GM18951 (cell line): ENCODE measurements around the gene CALN1.

Source experiments
- POLR2A ChIP-seq: IDR thresholded peaks from 4 replicates; pipeline ENCODE4 v1.6.1; 2011; ENCODE audit warnings: mild to moderate bottlenecking; ENCODE audit not compliant: insufficient read length, insufficient read depth; ENCODE audit errors: extremely low read depth
- in situ Hi-C: fragments of 300-500 bp; cut with MboI; formaldehyde crosslinking; loops from one replicate; pipeline ENCODE4 v1.12.0; 2022; ENCODE audit warnings: low sequenced_read_pairs, mixed read lengths, inconsistent platforms; ENCODE audit not compliant: unreplicated experiment

The CALN1 gene

GRCh38 chr7:72260406-72260805 is 151.7 kb downstream of the CALN1 start:
- in situ Hi-C loops, result no loop called here
- no peak for TF ChIP-seq POLR2A

GRCh38 chr7:72258074-72258473 is 154.1 kb downstream of the CALN1 start:
- in situ Hi-C loops, result no loop called here
- no peak for TF ChIP-seq POLR2A

GRCh38 chr7:72254455-72254854 is 157.7 kb downstream of the CALN1 start:
- in situ Hi-C loops, result no loop called here
- no peak for TF ChIP-seq POLR2A

- TF ChIP-seq POLR2A, result no peak
- in situ Hi-C loops, result no loop called here
Observed at GRCh38 chr7:72249106-72249505, 163.0 kb downstream of the CALN1 start.

- TF ChIP-seq POLR2A, result no peak
- in situ Hi-C loops, result no loop called here
Observed at GRCh38 chr7:72244826-72245398, 167.2 kb downstream of the CALN1 start.

- no peak for TF ChIP-seq POLR2A
- in situ Hi-C loops, result no loop called here
Observed at GRCh38 chr7:72243329-72243728, 168.8 kb downstream of the CALN1 start.

- in situ Hi-C loops, result no loop called here
- TF ChIP-seq POLR2A, result no peak
Observed at GRCh38 chr7:72235351-72235750, 176.8 kb downstream of the CALN1 start.

GRCh38 chr7:72234086-72234485 is 178.1 kb downstream of the CALN1 start:
- no peak for TF ChIP-seq POLR2A

GRCh38 chr7:72230281-72230680 is 181.9 kb downstream of the CALN1 start:
- in situ Hi-C loops, result no loop called here

More at GRCh38 chr7:72234086-72234485, 178.1 kb downstream of the CALN1 start:
- in situ Hi-C loops, result no loop called here

GRCh38 chr7:72223351-72223750 is 188.8 kb downstream of the CALN1 start:
- in situ Hi-C loops, result no loop called here

More at GRCh38 chr7:72230281-72230680, 181.9 kb downstream of the CALN1 start:
- no peak for TF ChIP-seq POLR2A

GRCh38 chr7:72222136-72222535 is 190.0 kb downstream of the CALN1 start:
- in situ Hi-C loops, result no loop called here
- no peak for TF ChIP-seq POLR2A

More at GRCh38 chr7:72223351-72223750, 188.8 kb downstream of the CALN1 start:
- TF ChIP-seq POLR2A, result no peak

- TF ChIP-seq POLR2A, result no peak
- in situ Hi-C loops, result no loop called here
Observed at GRCh38 chr7:72219500-72219899, 192.6 kb downstream of the CALN1 start.

GRCh38 chr7:72217151-72217550 is 195.0 kb downstream of the CALN1 start:
- no peak for TF ChIP-seq POLR2A
- in situ Hi-C loops, result no loop called here

- no peak for TF ChIP-seq POLR2A
- in situ Hi-C loops, result no loop called here
Observed at GRCh38 chr7:72213769-72214168, 198.4 kb downstream of the CALN1 start.

- no peak for TF ChIP-seq POLR2A
- in situ Hi-C loops, result no loop called here
Observed at GRCh38 chr7:72213081-72213480, 199.1 kb downstream of the CALN1 start.
